ENCODE results near the gene ASB2. TPM values are rescaled to one million over a fixed set of nuclear protein-coding genes. Genes with fewer than 3 reads are reported as not detected.

Gene ASB2
- total RNA-seq, 1 donor from 2014 or later = 0.46 TPM

DNA sequence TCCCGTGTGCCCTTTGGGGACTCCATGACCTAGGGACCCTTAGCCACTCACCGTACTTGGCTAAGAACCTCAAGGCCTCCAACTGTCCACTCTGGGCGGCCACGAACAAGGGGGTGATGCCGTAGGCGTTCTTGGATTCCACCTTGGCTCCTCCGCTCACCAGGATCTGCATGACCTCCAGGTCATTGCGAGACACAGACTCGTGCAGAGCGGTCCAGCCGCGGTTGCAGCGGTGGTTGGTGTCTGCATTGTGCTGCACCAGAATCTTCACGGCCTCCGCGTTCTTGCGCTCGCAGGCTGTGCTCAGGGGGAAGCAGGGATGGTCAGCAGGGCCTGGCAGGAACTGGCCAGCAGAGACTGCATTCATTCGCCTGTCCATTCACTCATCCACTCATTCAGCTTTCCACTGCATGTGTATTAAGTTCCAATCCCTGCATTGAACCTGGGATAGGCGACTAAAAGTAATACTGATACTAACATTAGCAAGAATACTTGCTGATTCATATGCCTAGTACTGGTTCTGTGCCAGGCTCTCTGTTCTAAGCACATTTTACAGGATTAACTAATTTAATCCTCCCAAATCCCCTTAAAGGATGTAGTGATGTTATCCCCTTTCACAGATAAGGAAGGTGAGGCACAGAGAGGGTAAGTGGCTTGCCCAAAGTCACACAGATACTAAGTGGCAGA lies 25.3 kb downstream of the ASB2 start:
- DNase-seq (ENCODE audit: low read depth) = no peak
- TF ChIP-seq, protein P1, sequence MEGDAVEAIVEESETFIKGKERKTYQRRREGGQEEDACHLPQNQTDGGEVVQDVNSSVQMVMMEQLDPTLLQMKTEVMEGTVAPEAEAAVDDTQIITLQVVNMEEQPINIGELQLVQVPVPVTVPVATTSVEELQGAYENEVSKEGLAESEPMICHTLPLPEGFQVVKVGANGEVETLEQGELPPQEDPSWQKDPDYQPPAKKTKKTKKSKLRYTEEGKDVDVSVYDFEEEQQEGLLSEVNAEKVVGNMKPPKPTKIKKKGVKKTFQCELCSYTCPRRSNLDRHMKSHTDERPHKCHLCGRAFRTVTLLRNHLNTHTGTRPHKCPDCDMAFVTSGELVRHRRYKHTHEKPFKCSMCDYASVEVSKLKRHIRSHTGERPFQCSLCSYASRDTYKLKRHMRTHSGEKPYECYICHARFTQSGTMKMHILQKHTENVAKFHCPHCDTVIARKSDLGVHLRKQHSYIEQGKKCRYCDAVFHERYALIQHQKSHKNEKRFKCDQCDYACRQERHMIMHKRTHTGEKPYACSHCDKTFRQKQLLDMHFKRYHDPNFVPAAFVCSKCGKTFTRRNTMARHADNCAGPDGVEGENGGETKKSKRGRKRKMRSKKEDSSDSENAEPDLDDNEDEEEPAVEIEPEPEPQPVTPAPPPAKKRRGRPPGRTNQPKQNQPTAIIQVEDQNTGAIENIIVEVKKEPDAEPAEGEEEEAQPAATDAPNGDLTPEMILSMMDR (conservative IDR thresholded peaks at IDR 0.05; ENCODE audit: low read depth, low read length) = no peak
- no peak overlapping the region for H3K4me3 ChIP-seq (ENCODE audit: low read depth, low read length)

DNA sequence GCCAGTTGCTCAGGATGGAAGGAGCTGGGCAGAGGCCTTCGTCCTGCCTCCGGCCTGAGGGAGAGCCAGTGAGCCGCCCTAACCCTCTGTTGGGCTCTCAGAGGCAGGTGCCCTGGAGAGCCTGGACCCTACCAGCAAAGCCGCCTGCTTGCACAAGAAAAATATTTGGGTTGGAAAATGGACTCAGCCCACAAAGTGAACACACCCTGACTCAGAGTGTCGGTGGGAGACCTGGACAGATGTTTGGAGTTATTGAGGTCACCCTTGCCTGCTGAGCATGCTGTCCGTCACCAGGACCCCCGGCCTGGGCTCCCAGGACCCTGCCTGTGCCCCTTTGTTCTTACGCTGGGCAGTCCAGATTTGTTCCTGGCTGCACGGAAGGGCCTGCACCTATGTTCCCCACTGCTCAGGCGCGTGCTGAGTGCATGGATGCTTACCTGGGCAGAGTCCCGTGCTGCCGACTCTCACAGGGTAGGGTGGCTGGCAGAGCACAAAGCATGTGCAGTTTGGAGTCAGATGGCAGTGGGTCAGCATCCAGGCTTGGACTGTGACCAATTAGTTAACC lies 26.8 kb downstream of the ASB2 start:
- DNase-seq (ENCODE audit: low read depth) = no peak
- TF ChIP-seq, protein P1 (conservative IDR thresholded peaks at IDR 0.05; ENCODE audit: low read depth, low read length) = no peak

DNA sequence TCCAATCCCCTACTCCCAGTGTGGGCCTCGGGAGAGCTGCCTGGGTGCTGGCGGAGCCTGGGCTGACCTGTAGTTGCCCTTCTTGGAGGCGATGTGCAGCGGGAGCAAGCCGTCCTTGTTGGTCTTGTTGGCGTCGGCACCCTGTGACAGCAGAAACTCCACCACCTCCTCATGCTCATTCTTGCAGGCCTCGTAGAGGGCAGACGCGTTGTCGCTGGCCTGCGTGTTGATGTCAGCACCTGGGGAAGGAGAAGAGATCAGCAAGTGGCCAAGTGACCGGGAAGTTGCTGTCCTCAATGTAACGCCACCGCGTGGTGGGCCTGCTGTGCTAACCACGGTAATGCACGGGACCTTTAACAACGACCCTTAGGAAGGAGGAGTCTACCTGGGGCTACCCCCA lies 29.1 kb downstream of the ASB2 start:
- DNase-seq (ENCODE audit: low read depth) = no peak
- TF ChIP-seq, protein P1 (conservative IDR thresholded peaks at IDR 0.05; ENCODE audit: low read depth, low read length) = no peak
- H3K4me3 ChIP-seq (ENCODE audit: low read depth, low read length) = no peak overlapping the region

More for the DNA sequence above, 26.8 kb downstream of the ASB2 start:
- no peak overlapping the region for H3K4me3 ChIP-seq (ENCODE audit: low read depth, low read length)

DNA sequence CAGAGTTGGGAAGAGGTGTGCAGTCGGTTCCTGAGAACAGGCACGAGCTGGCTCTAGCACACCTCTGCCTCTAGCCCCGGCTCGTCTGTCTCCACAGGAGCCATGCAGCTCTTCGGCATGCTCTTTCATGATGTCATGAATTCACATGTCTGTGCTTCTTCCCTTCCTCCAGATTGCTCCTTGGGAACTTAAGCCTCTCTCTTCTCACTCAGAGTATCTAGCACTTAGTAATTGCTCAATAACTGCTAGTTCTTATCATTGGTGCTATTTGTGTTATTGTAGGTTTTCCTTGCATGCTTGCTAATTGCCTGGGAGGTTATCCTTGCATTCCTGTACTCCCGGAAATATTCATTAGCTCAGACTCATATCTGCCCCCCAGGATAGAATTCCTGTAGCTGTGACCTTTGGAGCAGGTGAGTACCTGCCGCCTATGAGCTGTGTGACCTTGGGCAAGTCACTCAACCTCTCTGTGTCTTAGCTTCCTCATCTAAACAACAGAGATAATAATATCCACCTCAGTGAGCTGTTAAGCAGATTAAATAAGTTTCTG lies 29.8 kb downstream of the ASB2 start:
- TF ChIP-seq, protein P1 (conservative IDR thresholded peaks at IDR 0.05; ENCODE audit: low read depth, low read length) = no peak
- DNase-seq (ENCODE audit: low read depth) = no peak
- H3K4me3 ChIP-seq (ENCODE audit: low read depth, low read length) = no peak overlapping the region

DNA sequence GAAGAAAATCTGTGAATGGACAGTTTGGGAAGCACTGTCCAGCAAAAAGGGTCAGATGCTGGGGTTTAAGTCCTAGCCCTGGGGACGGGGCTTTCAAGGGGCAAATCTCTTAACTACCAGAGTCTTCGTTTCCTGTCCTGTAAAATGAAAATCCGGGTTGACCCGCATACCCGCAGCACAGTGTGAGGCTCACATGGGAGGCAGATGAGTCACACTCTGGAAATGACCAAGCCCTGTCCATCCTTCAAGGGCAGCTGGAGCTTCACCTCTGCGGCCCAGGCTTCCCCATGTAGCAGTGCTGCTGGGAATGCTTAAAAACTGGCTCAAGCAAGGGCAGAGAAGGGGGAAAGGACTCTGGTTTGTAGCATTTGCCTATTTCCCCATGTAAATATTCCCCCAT lies 30.3 kb downstream of the ASB2 start:
- no peak for DNase-seq (ENCODE audit: low read depth)
- TF ChIP-seq, protein P1 (conservative IDR thresholded peaks at IDR 0.05; ENCODE audit: low read depth, low read length) = no peak
- no peak overlapping the region for H3K4me3 ChIP-seq (ENCODE audit: low read depth, low read length)

DNA sequence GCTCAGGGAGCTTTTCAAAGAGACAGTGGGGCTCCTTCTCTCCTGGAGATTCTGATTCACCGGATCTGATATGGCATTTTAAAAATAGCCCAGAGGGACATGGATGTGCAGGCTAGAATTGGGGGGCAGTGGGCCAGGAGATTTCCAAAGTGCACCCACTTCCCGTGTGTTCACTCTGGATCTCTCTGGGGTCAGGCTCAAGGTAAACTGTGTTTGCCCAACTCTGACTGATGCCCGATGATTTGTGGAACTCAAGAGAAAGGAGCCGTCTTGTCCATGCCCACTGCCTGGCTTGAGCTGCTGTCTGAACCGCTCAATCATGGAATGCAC lies 31.3 kb downstream of the ASB2 start:
- no peak overlapping the region for H3K4me3 ChIP-seq (ENCODE audit: low read depth, low read length)
- DNase-seq (ENCODE audit: low read depth) = no peak
- TF ChIP-seq, protein P1 (conservative IDR thresholded peaks at IDR 0.05; ENCODE audit: low read depth, low read length) = no peak
